Endothelial cell (in vitro differentiated cells): ENCODE results near the gene GCNA. TPM values are rescaled to one million over a fixed set of nuclear protein-coding genes. Genes with fewer than 3 reads are reported as not detected.

Experiments used
- DNase-seq: peaks from one replicate; pipeline ENCODE4 v3.0.0; 2021; ENCODE audit warnings: low spot score
- H3K27ac Mint-ChIP-seq: one replicate; pipeline ENCODE4 v1.8.0; 2021; ENCODE audit warnings: mixed read lengths, inconsistent platforms; ENCODE audit not compliant: unreplicated experiment
- H3K27me3 Mint-ChIP-seq: one replicate; pipeline ENCODE4 v1.8.0; 2021; ENCODE audit warnings: mild to moderate bottlenecking, moderate library complexity, mixed read lengths, inconsistent platforms; ENCODE audit not compliant: unreplicated experiment
- H3K36me3 Mint-ChIP-seq: one replicate; pipeline ENCODE4 v1.8.0; 2021; ENCODE audit warnings: mild to moderate bottlenecking, low read depth, mixed read lengths, inconsistent platforms; ENCODE audit not compliant: unreplicated experiment
- H3K4me1 Mint-ChIP-seq: one replicate; pipeline ENCODE4 v1.8.0; 2021; ENCODE audit warnings: mild to moderate bottlenecking, mixed read lengths, inconsistent platforms; ENCODE audit not compliant: unreplicated experiment
- H3K4me3 Mint-ChIP-seq: one replicate; pipeline ENCODE4 v1.8.0; 2021; ENCODE audit warnings: mild to moderate bottlenecking, mixed read lengths, inconsistent platforms; ENCODE audit not compliant: unreplicated experiment
- H3K9me3 Mint-ChIP-seq: one replicate; pipeline ENCODE4 v1.8.0; 2021; ENCODE audit warnings: mixed read lengths, inconsistent platforms; ENCODE audit not compliant: unreplicated experiment
- total RNA-seq: library from RNA; stranded (reverse); fragmentation: NEBNext Ultra II Directional; extraction: Animal tissue kit (Norgen Biotek cat#: 25700); gene quantifications from one replicate; pipeline ENCODE4 v1.2.1, GENCODE V29; 2021; ENCODE audit not compliant: unreplicated experiment
- TF ChIP-seq, protein P1 (sequence below): fragments of 200-600 bp; sonication (generic); IDR thresholded peaks from one replicate; pipeline ENCODE4 v1.5.0; 2021; ENCODE audit warnings: antibody characterized with exemption; ENCODE audit not compliant: unreplicated experiment

GCNA gene
- total RNA-seq, 1 donor from 2014 or later, result 3.0 TPM

GRCh38 chrX:71632923-71633657, 54.9 kb downstream of the GCNA start:
- no peaks in the 10 kb centered on the region for H3K27me3 Mint-ChIP-seq
- H3K4me3 Mint-ChIP-seq, result no peak overlapping the region
- no peak overlapping the region for H3K27ac Mint-ChIP-seq
- DNase-seq, result no peak
- no peaks in the 10 kb centered on the region for H3K4me1 Mint-ChIP-seq
- H3K36me3 Mint-ChIP-seq, result no peaks in the 10 kb centered on the region
- TF ChIP-seq, protein P1, sequence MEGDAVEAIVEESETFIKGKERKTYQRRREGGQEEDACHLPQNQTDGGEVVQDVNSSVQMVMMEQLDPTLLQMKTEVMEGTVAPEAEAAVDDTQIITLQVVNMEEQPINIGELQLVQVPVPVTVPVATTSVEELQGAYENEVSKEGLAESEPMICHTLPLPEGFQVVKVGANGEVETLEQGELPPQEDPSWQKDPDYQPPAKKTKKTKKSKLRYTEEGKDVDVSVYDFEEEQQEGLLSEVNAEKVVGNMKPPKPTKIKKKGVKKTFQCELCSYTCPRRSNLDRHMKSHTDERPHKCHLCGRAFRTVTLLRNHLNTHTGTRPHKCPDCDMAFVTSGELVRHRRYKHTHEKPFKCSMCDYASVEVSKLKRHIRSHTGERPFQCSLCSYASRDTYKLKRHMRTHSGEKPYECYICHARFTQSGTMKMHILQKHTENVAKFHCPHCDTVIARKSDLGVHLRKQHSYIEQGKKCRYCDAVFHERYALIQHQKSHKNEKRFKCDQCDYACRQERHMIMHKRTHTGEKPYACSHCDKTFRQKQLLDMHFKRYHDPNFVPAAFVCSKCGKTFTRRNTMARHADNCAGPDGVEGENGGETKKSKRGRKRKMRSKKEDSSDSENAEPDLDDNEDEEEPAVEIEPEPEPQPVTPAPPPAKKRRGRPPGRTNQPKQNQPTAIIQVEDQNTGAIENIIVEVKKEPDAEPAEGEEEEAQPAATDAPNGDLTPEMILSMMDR, result no peak
- H3K9me3 Mint-ChIP-seq, result no peaks in the 10 kb centered on the region

DNA sequence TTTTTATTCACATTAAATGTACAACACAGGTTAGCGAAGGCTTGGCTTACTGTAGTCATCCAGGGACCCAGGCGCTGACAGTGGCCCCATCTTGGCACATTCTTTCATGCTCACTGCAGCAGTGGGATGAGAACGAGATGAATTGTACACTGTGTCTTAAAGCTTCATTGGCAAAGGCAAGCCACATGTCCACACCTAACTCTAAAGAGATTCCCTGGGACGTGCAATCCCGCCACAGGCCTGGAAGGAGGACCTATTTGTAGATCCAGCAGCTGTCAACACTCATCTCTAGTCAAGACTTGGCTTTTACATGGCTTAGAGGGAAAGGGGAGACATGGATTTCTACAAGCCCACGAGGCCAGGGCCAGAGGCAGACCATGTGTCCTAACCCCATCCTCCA, 56.1 kb downstream of the GCNA start:
- DNase-seq, result no peak
- Mint-ChIP-seq H3K4me1 (no peaks in the 10 kb centered on the region), H3K27me3 (no peaks in the 10 kb centered on the region), H3K4me3 (no peak overlapping the region), H3K9me3 (no peaks in the 10 kb centered on the region), H3K36me3 (no peaks in the 10 kb centered on the region), H3K27ac (no peak overlapping the region)
- TF ChIP-seq, protein P1, result no peak

GRCh38 chrX:71636438-71637252, 58.4 kb downstream of the GCNA start:
- Mint-ChIP-seq H3K4me3 (no peak overlapping the region), H3K9me3 (no peaks in the 10 kb centered on the region), H3K27ac (no peak overlapping the region), H3K36me3 (no peaks in the 10 kb centered on the region), H3K4me1 (no peaks in the 10 kb centered on the region), H3K27me3 (no peaks in the 10 kb centered on the region)
- TF ChIP-seq, protein P1, result no peak
- no peak for DNase-seq

DNA sequence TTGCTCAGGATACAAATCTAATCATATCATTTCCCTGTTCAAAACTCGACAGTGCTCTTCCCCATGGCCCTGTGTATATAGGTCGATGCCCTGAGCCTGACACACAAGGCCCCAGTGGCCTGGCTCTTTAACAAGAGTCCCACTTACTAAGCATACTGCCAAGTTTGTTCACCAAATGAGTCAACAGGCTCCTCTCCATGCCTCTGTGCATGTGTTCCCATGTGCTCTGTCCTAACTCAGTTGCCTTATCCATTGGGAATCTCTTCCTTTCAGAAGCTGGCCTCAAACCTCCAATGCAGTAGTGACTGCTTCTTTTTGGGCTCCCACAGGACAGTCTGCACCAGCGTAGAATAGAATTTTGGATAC, 59.0 kb downstream of the GCNA start:
- Mint-ChIP-seq H3K27me3 (peaks cover 2% of the 10 kb centered on the region), H3K36me3 (no peaks in the 10 kb centered on the region), H3K27ac (no peak overlapping the region), H3K4me3 (no peak overlapping the region), H3K4me1 (no peaks in the 10 kb centered on the region), H3K9me3 (no peaks in the 10 kb centered on the region)
- DNase-seq, result no peak
- TF ChIP-seq, protein P1, result no peak

GRCh38 chrX:71637848-71638247, 59.6 kb downstream of the GCNA start:
- Mint-ChIP-seq H3K27me3 (peaks cover 2% of the 10 kb centered on the region), H3K4me3 (no peak overlapping the region), H3K4me1 (no peaks in the 10 kb centered on the region), H3K9me3 (no peaks in the 10 kb centered on the region), H3K36me3 (no peaks in the 10 kb centered on the region), H3K27ac (no peak overlapping the region)
- DNase-seq, result no peak
- TF ChIP-seq, protein P1, result no peak
